C4-2B (cell line): Measurements from ENCODE around the gene FKBP8.

Source experiments
- CTCF ChIP-seq: fragments of 450-650 bp; conservative IDR thresholded peaks from 2 replicates; pipeline ENCODE4 v1.5.1; 2017; ENCODE audit warnings: mild to moderate bottlenecking
- ZFX ChIP-seq: fragments of 450-650 bp; IDR thresholded peaks from 2 replicates; pipeline ENCODE4 v1.6.1; 2017

- TF ChIP-seq CTCF (no peak), ZFX (no peak)
Observed at GRCh38 chr19:18496167-18496979, 47.0 kb downstream of the FKBP8 start.
